ENCODE results near the gene ASAP3.

The ASAP3 gene

DNA sequence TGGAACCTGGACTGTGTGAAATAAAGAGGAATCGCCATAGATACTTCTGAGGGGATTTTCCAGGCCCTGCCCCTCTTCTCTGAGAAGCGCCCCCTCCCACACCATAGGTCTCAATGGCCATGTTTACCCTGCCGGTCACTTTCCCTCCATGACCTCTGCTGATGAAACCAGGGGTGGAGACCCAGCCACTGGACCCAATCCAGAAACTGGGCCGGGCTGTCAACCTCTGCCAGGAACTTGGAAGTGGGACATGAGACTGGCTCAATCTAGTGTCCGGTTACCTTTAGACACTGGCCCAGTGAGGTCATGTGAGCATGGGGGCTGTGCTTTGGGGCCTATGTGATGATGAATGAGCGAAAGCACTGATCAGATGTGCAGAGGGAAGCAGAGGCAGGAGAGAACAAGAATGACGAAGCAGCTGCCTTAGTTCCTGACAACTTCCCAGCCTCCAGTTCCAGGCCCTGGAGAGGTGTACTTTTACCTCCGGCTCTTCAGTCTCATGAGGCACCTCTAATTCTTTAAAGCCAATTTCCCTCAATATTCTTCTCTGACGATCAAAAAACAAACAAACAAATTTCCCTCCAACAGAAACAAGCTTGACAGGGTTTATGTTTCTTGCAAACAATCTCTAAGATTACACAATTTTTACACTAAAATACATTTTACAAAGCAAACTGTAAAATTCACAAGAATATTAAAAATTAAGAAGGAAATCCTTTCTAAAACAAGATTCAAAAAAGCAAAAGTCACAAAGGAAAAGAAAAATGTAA, 4.9 kb downstream of the ASAP3 start:
- Histone ChIP-seq H4K20me1 (ENCODE audit: insufficient read depth, low read length) (no peaks in the 10 kb centered on the region), H3K36me3 (replicated peaks; ENCODE audit: low read depth, low read length) (no peaks in the 10 kb centered on the region), H3K4me3 (ENCODE audit: low read length) (no peak overlapping the region), H2AFZ (ENCODE audit: low read depth, low read length) (no peak overlapping the region), H3K79me2 (ENCODE audit: low read length) (no peaks in the 10 kb centered on the region), H3K4me2 (ENCODE audit: low read length) (no peak overlapping the region), H3K9ac (ENCODE audit: low read length) (no peak overlapping the region), H3K27me3 (ENCODE audit: low read depth, low read length) (no peaks in the 10 kb centered on the region), H3K4me1 (ENCODE audit: low read length) (peaks cover 10% of the 10 kb centered on the region), H3K9me3 (ENCODE audit: insufficient read depth, low read length) (no peaks in the 10 kb centered on the region), H3K27ac (ENCODE audit: low read length) (no peak overlapping the region)
- no peak for TF ChIP-seq EZH2phosphoT487 (IDR thresholded peaks at IDR 0.05; ENCODE audit: low read depth)
- TF ChIP-seq, protein P1, sequence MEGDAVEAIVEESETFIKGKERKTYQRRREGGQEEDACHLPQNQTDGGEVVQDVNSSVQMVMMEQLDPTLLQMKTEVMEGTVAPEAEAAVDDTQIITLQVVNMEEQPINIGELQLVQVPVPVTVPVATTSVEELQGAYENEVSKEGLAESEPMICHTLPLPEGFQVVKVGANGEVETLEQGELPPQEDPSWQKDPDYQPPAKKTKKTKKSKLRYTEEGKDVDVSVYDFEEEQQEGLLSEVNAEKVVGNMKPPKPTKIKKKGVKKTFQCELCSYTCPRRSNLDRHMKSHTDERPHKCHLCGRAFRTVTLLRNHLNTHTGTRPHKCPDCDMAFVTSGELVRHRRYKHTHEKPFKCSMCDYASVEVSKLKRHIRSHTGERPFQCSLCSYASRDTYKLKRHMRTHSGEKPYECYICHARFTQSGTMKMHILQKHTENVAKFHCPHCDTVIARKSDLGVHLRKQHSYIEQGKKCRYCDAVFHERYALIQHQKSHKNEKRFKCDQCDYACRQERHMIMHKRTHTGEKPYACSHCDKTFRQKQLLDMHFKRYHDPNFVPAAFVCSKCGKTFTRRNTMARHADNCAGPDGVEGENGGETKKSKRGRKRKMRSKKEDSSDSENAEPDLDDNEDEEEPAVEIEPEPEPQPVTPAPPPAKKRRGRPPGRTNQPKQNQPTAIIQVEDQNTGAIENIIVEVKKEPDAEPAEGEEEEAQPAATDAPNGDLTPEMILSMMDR (IDR thresholded peaks at IDR 0.05; ENCODE audit: low read depth, low read length): no peak

DNA sequence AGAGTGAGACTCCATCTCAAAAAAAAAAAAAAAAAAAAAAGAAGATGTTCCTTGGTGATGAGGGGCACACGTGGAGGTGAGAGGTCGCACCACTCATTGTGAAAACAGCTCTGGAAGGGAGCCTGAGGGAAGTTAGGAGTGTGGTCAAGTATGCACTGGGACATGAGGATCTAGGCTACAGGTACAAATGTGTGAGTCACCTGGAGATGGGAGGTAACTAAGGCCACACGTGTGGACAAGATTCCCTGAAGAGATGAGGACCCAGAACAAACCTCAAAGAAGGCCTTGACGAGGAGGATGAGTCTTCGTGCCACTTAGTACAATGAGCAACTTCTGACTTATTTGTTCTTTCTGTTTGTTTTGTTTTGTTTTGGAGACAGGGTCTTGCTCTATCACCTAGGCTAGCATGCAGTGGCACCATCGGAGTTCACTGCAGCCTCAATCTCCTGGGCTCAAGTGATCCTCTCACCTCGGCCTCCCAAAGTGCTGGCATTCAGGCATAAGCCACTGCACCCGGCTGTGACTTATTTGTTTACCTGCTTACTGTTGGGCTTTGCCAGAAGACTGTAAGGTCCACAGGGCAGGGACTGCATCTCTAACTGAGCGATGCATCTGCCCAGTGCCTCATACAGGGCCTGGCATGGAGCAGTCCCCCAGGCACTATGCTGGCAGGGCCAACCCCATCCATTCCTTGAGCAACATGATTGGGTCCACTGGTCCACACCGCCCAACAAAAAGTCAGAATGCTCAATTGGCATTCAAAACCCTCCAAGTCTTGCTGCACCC, 6.4 kb downstream of the ASAP3 start:
- TF ChIP-seq, protein P1 (IDR thresholded peaks at IDR 0.05; ENCODE audit: low read depth, low read length): no peak
- TF ChIP-seq EZH2phosphoT487 (IDR thresholded peaks at IDR 0.05; ENCODE audit: low read depth): no peak
- no peaks in the 10 kb centered on the region for H3K36me3 ChIP-seq (replicated peaks; ENCODE audit: low read depth, low read length)
- no peaks in the 10 kb centered on the region for H4K20me1 ChIP-seq (ENCODE audit: insufficient read depth, low read length)
- H3K9ac ChIP-seq (ENCODE audit: low read length): no peak overlapping the region
- no peak overlapping the region for H2AFZ ChIP-seq (ENCODE audit: low read depth, low read length)
- H3K27ac ChIP-seq (ENCODE audit: low read length): no peak overlapping the region
- no peak overlapping the region for H3K4me2 ChIP-seq (ENCODE audit: low read length)
- H3K4me1 ChIP-seq (ENCODE audit: low read length): peaks cover 10% of the 10 kb centered on the region
- H3K9me3 ChIP-seq (ENCODE audit: insufficient read depth, low read length): no peaks in the 10 kb centered on the region
- H3K4me3 ChIP-seq (ENCODE audit: low read length): no peak overlapping the region
- no peaks in the 10 kb centered on the region for H3K27me3 ChIP-seq (ENCODE audit: low read depth, low read length)
- no peaks in the 10 kb centered on the region for H3K79me2 ChIP-seq (ENCODE audit: low read length)

DNA sequence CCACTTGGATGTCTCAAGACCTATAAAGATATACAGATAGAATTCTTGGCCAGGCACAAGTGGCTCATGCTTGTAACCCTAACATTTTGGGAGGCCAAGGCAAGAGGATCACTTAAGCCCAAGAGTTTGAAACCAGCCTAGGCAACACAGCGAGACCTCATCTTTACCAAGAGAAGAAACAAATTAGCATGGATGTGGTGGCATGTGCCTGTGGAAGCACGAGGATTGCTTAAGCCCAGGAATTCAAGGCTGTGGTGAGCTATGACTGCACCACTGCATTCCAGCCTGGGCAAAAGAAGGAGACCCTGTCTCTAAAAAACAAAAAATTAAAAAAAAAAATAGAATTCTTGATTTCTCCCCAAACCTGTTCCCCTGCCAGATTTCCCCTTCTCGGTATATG, 8.3 kb downstream of the ASAP3 start:
- Histone ChIP-seq H3K4me1 (ENCODE audit: low read length) (peaks cover 2% of the 10 kb centered on the region), H3K9ac (ENCODE audit: low read length) (no peak overlapping the region), H3K9me3 (ENCODE audit: insufficient read depth, low read length) (no peaks in the 10 kb centered on the region), H3K27ac (ENCODE audit: low read length) (no peak overlapping the region), H3K36me3 (replicated peaks; ENCODE audit: low read depth, low read length) (no peaks in the 10 kb centered on the region), H2AFZ (ENCODE audit: low read depth, low read length) (no peak overlapping the region), H3K79me2 (ENCODE audit: low read length) (no peaks in the 10 kb centered on the region), H3K27me3 (ENCODE audit: low read depth, low read length) (no peaks in the 10 kb centered on the region), H3K4me2 (ENCODE audit: low read length) (no peak overlapping the region), H3K4me3 (ENCODE audit: low read length) (no peak overlapping the region), H4K20me1 (ENCODE audit: insufficient read depth, low read length) (no peaks in the 10 kb centered on the region)
- TF ChIP-seq, protein P1 (IDR thresholded peaks at IDR 0.05; ENCODE audit: low read depth, low read length): no peak
- no peak for TF ChIP-seq EZH2phosphoT487 (IDR thresholded peaks at IDR 0.05; ENCODE audit: low read depth)

DNA sequence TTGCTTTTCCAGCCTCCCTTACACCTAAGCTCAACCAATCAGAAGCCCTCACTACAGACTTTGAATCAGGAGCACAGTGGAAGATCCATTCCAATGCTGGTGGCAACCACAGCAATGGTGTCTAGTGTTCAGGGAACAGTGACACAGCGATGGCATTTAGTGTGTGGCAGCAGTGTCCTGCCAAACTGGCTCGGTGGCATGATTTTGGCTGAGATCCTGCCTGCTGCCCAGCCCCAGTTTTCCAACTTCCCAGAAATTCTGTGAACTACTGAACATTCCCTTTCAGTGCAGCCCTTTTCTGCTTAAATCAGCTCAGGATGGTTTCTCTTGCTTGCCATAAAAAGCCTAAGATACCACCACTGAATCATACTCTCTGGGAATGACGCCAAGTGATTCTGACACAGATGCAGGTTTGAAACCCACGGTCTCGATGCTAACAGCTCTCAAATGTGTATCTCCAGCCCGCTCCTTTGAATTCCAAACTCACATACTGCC, 8.8 kb downstream of the ASAP3 start:
- TF ChIP-seq EZH2phosphoT487 (IDR thresholded peaks at IDR 0.05; ENCODE audit: low read depth): no peak
- TF ChIP-seq, protein P1 (IDR thresholded peaks at IDR 0.05; ENCODE audit: low read depth, low read length): no peak
- H3K9ac ChIP-seq (ENCODE audit: low read length): no peak overlapping the region
- no peak overlapping the region for H3K4me3 ChIP-seq (ENCODE audit: low read length)
- H3K4me2 ChIP-seq (ENCODE audit: low read length): no peak overlapping the region
- no peaks in the 10 kb centered on the region for H3K36me3 ChIP-seq (replicated peaks; ENCODE audit: low read depth, low read length)
- H3K4me1 ChIP-seq (ENCODE audit: low read length): no peaks in the 10 kb centered on the region
- H3K27me3 ChIP-seq (ENCODE audit: low read depth, low read length): no peaks in the 10 kb centered on the region
- H2AFZ ChIP-seq (ENCODE audit: low read depth, low read length): no peak overlapping the region
- no peaks in the 10 kb centered on the region for H3K9me3 ChIP-seq (ENCODE audit: insufficient read depth, low read length)
- no peak overlapping the region for H3K27ac ChIP-seq (ENCODE audit: low read length)
- H3K79me2 ChIP-seq (ENCODE audit: low read length): no peaks in the 10 kb centered on the region
- no peaks in the 10 kb centered on the region for H4K20me1 ChIP-seq (ENCODE audit: insufficient read depth, low read length)
